ENCODE results near the gene NCEH1.
"Not testable (repeated sequence)": the region's sequence is repeated elsewhere in the genome, so short reads cannot be mapped to it uniquely, and the experiment has no call there.

NCEH1 gene

DNA sequence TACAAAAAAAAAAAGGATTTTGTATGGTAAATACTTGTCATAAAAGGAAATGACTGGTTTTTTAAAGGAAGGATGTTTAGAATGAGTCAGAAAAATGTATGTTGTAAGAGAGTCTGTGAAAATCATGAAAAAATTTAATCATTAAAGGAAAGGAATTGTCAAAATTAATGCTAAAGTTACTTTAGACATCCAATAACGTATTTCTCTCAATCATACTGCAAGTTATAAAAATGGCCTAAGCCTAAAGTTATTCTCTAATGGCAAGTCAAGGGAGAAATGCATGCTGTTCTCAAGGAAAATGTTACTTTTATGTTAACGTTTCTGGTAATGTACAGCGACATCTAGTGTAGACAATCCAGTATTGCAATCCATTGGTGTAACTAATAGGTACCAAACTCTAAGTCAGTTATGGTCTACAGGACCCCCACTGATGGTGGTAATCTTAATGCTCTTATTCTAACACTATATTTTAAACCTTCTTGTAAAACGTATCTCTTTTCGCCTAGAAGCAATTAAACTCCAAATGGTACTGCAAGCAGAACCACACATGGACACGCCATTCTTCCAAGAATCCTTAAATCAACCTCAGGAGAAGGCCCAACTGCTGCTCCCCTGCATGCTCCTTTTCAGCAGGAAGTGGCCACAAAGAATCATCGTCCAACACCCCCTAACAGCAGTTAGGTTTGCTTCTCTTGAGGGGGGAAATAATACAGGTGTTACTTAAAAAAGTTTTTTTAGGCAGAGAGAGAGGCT, 35.2 kb downstream of the NCEH1 start:
- no peak for DNase-seq (ENCODE audit: low spot score)

DNA sequence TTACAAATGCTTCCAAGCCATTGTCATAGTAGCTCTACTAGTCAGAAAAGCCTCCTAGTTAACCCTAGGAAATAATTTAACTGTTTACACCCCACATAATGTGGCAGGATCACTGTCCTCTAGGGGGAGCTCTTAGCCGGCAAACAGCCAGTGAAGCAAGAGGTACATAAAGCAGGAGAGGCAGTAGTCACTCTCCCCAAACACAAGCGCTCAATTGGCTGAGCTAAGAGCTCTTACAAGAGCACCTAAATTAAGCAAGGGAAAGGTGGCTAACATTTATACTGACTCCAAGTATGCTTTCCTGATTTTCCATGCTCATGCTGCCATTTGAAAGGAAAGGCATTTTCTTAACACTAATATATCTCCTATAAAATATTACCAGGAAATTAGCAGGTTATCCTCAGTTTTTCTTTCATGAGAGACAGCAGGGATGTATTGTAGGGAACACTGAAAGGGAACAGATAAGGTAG, 37.6 kb downstream of the NCEH1 start:
- DNase-seq (ENCODE audit: low spot score): no peak

- no peak for DNase-seq (ENCODE audit: low spot score)
Observed at GRCh38 chr3:172669021-172669420, 41.8 kb downstream of the NCEH1 start.

- DNase-seq (ENCODE audit: low spot score): peak; percentile 57
Observed at GRCh38 chr3:172666873-172667694, 43.8 kb downstream of the NCEH1 start.

- no peak for DNase-seq (ENCODE audit: low spot score)
Observed at GRCh38 chr3:172666181-172666872, 44.5 kb downstream of the NCEH1 start.

GRCh38 chr3:172665510-172665909, 45.4 kb downstream of the NCEH1 start:
- DNase-seq (ENCODE audit: low spot score): not testable (repeated sequence)

GRCh38 chr3:172660421-172660820, 50.4 kb downstream of the NCEH1 start:
- not testable (repeated sequence) for DNase-seq (ENCODE audit: low spot score)

DNA sequence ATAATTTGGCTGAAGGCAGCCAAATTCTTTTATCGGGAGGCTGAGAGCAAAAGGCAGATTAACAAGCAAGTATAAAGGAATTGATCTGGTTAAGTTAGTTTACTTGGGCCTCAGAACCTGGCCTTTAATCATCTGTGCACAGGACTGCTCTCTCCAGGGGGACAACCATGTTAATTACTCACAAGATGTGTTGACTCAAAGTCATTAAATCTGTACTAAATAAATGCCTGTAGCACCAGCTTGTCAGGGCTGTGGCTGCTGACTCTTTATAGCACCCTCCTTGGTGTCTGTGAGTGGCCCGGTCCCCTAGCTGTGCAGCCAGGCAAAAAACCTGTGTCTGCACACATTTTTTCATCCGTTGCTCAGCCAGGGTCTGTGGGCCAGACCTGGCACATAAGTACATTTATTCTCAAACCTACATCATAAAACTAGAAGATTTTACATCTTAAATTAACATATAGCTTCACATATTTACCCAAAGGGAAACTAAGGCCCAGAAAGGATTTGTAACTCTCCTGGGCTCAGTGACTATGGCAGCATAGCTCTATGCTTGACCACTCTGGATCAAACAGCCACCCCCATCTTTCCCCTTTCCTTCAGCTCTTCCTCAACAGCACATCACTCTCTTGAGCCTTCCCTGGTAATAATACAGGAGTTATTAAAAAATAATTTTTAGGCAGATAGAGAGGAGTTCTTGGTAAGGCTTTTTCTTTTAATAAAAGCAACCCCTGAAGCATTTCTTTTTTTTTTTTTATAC, 51.4 kb downstream of the NCEH1 start:
- no peak for DNase-seq (ENCODE audit: low spot score)

GRCh38 chr3:172658344-172659245, 52.3 kb downstream of the NCEH1 start:
- no peak for DNase-seq (ENCODE audit: low spot score)

DNA sequence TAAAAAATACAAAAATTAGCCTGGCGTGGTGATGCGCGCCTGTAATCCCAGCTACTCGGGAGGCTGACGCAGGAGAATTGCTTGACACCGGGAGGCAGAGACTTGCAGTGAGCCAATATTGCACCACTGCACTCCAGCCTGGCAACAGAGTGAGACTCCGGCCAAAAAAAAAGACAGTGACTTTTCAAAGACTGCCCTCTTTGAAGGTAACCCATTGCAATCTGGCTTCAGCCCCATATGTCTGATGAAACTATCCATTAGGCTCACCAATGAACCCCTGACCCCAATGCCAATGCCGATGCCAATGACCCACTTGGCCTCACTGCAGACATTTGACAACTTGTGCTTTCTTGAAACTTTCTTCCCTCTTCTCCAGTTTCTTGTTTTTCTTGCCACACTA, 54.3 kb downstream of the NCEH1 start:
- no peak for DNase-seq (ENCODE audit: low spot score)

DNA sequence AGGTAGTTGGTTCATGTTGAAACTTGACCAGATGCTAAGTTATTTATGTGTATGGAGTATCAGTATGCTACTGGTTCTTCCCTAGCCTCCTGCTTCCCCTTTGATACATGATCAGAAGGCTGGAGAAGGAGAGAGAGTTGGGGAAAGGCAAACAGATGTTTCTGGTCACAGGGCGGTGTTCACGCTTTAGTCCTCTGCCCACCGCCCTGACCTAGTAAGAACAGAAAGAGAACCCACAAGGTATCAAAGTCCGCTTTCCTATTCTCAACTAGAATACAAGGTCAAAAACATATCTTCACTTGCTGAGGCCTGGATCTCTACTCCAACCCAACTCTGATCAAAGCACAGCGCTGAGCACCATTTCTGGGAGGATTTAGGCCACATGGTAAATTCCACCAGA, 55.5 kb downstream of the NCEH1 start:
- DNase-seq (ENCODE audit: low spot score): no peak

DNA sequence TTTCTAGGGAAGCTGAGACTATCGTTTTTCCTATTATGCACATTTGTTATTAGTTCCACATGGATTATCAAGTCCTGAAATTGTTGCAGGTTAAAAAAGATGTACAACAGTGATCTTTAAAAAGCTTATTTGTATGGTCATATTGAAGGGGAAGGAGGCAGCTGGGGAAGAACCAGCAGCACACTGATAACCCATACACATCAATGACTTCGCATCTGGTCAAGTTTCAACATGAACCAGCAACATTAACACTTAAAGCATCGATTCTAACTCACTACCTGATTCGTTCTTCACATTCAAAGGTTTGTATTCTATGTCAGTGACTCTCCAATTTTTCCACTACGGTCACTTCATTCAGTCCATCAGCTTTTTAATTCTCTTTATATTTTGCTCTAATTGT, 56.4 kb downstream of the NCEH1 start:
- no peak for DNase-seq (ENCODE audit: low spot score)

GRCh38 chr3:172653004-172653572, 57.8 kb downstream of the NCEH1 start:
- peak; percentile 24 for DNase-seq (ENCODE audit: low spot score)

DNA sequence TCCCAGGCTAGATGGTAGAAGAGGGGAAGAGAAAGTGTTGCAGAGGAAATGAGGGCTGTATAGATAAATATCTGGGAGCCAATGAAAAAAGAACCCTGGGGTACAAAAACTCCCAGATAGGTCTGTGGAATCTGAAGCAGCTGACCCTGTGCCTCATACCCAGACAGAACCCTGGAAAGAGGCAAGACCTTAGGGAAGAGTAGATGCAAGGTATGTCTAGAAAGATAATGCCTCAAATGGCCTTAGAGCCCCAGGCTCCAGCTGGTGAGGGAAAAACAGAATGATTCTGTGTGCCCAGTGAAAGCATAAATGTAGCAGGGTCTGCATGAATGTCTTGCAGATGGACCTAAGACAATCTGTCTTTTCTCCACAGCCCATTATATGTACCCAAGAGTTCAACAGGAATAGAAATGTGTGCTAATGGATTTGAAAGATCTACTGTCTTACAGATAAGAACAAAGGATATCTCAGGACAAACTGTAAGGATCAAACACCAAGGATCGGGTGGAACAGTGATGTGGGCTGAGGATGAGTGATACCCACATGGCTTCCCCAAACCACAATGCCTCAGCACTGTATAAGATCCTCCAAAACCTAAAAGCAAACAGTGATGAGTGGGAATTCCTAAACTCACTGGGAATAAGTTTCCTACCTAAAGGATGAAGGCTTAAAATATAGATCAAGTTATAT, 58.8 kb downstream of the NCEH1 start:
- DNase-seq (ENCODE audit: low spot score): no peak

DNA sequence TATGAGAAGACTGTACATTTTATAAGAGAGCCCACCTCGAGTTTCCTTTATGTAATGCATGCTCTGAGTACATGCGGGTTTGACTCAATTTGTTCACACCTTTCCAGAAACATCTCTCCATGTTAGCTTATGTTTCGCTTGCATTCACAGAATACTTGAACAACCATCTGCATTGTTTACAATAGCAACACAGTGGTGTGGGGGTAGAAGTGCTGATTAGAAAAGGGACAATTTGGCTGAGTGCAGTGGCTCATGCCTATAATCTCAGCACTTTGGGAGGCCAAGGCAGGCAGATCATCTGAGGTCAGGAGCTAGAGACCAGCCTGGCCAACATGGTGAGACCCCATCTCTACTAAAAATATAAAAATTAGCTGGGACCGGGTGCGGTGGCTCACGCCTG, 60.9 kb downstream of the NCEH1 start:
- no peak for DNase-seq (ENCODE audit: low spot score)

DNA sequence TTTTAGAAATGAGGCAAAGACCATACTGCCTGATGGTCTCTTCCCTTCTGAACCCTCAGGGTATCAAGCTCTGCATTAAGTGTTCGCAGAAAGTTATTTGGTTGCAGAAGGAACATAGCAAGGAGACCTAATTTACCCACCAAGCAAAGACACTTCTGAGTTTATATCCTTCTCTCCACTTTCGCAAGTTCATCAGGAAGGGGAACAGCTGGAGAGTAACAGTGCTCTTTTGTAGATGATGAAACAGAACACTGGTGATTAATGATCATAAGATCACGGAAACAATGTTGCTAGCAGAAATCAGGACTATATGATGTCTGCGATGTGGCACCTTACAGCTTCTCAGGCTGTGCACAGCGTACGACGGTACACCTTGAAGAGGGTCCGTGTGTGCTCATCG, 62.1 kb downstream of the NCEH1 start:
- no peak for DNase-seq (ENCODE audit: low spot score)

- DNase-seq (ENCODE audit: low spot score): no peak
Observed at GRCh38 chr3:172647823-172648222, 63.0 kb downstream of the NCEH1 start.

DNA sequence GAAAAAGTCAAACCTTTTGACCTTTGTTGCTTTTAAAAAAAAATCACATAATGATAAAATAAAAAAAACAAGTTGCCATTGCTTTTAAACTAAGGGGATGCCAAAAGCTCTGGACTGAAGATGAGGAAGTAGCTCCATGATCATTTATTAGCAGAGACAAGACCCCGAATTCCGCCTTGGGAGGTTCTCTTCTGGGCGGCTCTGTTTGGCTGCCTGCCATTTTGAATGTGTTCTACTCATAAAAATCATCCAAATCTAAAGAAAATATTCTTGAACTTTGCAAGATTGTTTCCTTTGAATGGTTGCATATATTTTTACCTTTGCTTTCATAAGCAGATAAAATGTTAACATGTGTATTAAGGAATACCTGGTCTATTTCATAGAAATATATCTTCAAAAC, 63.8 kb downstream of the NCEH1 start:
- no peak for DNase-seq (ENCODE audit: low spot score)

- DNase-seq (ENCODE audit: low spot score): no peak
Observed at GRCh38 chr3:172646439-172647015, 64.3 kb downstream of the NCEH1 start.

DNA sequence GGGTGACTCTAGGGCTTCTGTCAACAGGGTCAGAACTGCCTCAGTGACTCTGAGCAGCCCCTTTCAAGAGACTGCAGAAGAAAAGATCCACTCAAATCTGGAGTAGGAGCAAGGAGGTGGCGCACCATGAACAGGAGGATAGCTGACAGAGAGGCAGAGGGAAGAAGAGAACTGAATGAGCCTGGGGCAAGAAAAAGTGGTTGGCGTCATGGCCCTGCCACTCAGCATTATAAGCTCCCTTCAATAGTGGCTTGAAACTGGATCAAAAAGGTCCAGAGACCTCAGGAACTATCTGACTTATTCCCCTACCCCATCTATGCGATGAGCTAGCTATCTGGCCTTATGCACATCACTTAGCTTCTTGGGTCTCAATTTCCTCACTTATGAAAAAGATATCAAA, 66.6 kb downstream of the NCEH1 start:
- DNase-seq (ENCODE audit: low spot score): no peak
